ENCODE results near the gene ZMIZ1. TPM values are rescaled to one million over a fixed set of nuclear protein-coding genes. Genes with fewer than 3 reads are reported as not detected.

ZMIZ1 gene
- total and polyA plus RNA-seq, 4 donors = 18.3 to 80.2 (median 42.6) TPM

- no peak overlapping the region for H3K9ac ChIP-seq (ENCODE audit: insufficient read depth in 1 of 2, low read length in 2 of 2)
- WGBS, 2 donors = 72 to 78% methylated on average over 10 of the region's 10 CpGs
- TF ChIP-seq CTCF (IDR thresholded peaks at IDR 0.05; ENCODE audit: control extremely low read depth, extremely low read depth) = no peak
- DNase-seq = no peak
- no peak for ATAC-seq (ENCODE audit: insufficient read depth, low FRiP score)
- peaks cover 14 to 48% (median 27%) of the 10 kb centered on the region in 5 donors for H3K4me1 ChIP-seq (ENCODE audit: control insufficient read depth in 5 of 5, insufficient read depth in 5 of 5, low read length in 5 of 5)
- H3K27ac ChIP-seq (ENCODE audit: low read depth in 1 of 2, low read length in 1 of 2) = no peak overlapping the region
- H3K9me3 ChIP-seq (ENCODE audit: control insufficient read depth in 4 of 4, insufficient read depth in 3 of 4, low read length in 3 of 4) = no peaks in the 10 kb centered on the region
- H3K36me3 ChIP-seq (ENCODE audit: control insufficient read depth in 4 of 4, insufficient read depth in 4 of 4, low read length in 4 of 4) = peaks cover 0 to 14% (median 5%) of the 10 kb centered on the region in 4 donors
- H3K4me3 ChIP-seq = no peak overlapping the region
- no peaks in the 10 kb centered on the region for H3K27me3 ChIP-seq (ENCODE audit: control insufficient read depth in 3 of 3, insufficient read depth in 3 of 3, low read length in 2 of 3)
Observed at GRCh38 chr10:79106256-79107050, 37.7 kb downstream of the ZMIZ1 start.

- H3K27me3 ChIP-seq (ENCODE audit: control insufficient read depth in 3 of 3, insufficient read depth in 3 of 3, low read length in 2 of 3) = no peaks in the 10 kb centered on the region
- no peak overlapping the region for H3K9ac ChIP-seq (ENCODE audit: insufficient read depth in 1 of 2, low read length in 2 of 2)
- peaks cover 0 to 14% (median 5%) of the 10 kb centered on the region in 4 donors for H3K36me3 ChIP-seq (ENCODE audit: control insufficient read depth in 4 of 4, insufficient read depth in 4 of 4, low read length in 4 of 4)
- H3K4me1 ChIP-seq (ENCODE audit: control insufficient read depth in 5 of 5, insufficient read depth in 5 of 5, low read length in 5 of 5) = peaks cover 14 to 46% (median 20%) of the 10 kb centered on the region in 5 donors
- WGBS, 2 donors = 70 to 74% methylated on average over 5 of the region's 5 CpGs
- TF ChIP-seq CTCF (IDR thresholded peaks at IDR 0.05; ENCODE audit: control extremely low read depth, extremely low read depth) = no peak
- H3K9me3 ChIP-seq (ENCODE audit: control insufficient read depth in 4 of 4, insufficient read depth in 3 of 4, low read length in 3 of 4) = no peaks in the 10 kb centered on the region
- no peak for DNase-seq
- no peak overlapping the region for H3K27ac ChIP-seq (ENCODE audit: low read depth in 1 of 2, low read length in 1 of 2)
- H3K4me3 ChIP-seq = no peak overlapping the region
- no peak for ATAC-seq (ENCODE audit: insufficient read depth, low FRiP score)
Observed at GRCh38 chr10:79107736-79108264, 39.0 kb downstream of the ZMIZ1 start.

GRCh38 chr10:79108728-79109127 lies 40.0 kb downstream of the ZMIZ1 start:
- DNase-seq = no peak
- peaks cover 0 to 14% (median 5%) of the 10 kb centered on the region in 4 donors for H3K36me3 ChIP-seq (ENCODE audit: control insufficient read depth in 4 of 4, insufficient read depth in 4 of 4, low read length in 4 of 4)
- WGBS, 2 donors = 72 to 78% methylated on average over 6 of the region's 6 CpGs
- H3K4me1 ChIP-seq (ENCODE audit: control insufficient read depth in 5 of 5, insufficient read depth in 5 of 5, low read length in 5 of 5) = peaks cover 13 to 43% (median 19%) of the 10 kb centered on the region in 5 donors
- H3K27ac ChIP-seq (ENCODE audit: low read depth in 1 of 2, low read length in 1 of 2) = no peak overlapping the region
- TF ChIP-seq CTCF (IDR thresholded peaks at IDR 0.05; ENCODE audit: control extremely low read depth, extremely low read depth) = no peak
- no peaks in the 10 kb centered on the region for H3K9me3 ChIP-seq (ENCODE audit: control insufficient read depth in 4 of 4, insufficient read depth in 3 of 4, low read length in 3 of 4)
- no peak overlapping the region for H3K4me3 ChIP-seq
- H3K9ac ChIP-seq (ENCODE audit: insufficient read depth in 1 of 2, low read length in 2 of 2) = no peak overlapping the region
- no peaks in the 10 kb centered on the region for H3K27me3 ChIP-seq (ENCODE audit: control insufficient read depth in 3 of 3, insufficient read depth in 3 of 3, low read length in 2 of 3)
- ATAC-seq (ENCODE audit: insufficient read depth, low FRiP score) = no peak

Measured in lung (tissue), 12 donors.